NCI-H2196 (cell line): Measurements from ENCODE around the gene P2RX3.
"Not testable (repeated sequence)": the region's sequence is repeated elsewhere in the genome, so short reads cannot be mapped to it uniquely, and the experiment has no call there.

Experiments used
- DNase-seq: peaks from one replicate; lab custom pipeline; 2025; ENCODE audit not compliant: unreplicated experiment; lab: John Stamatoyannopoulos, UW

Gene P2RX3

DNA sequence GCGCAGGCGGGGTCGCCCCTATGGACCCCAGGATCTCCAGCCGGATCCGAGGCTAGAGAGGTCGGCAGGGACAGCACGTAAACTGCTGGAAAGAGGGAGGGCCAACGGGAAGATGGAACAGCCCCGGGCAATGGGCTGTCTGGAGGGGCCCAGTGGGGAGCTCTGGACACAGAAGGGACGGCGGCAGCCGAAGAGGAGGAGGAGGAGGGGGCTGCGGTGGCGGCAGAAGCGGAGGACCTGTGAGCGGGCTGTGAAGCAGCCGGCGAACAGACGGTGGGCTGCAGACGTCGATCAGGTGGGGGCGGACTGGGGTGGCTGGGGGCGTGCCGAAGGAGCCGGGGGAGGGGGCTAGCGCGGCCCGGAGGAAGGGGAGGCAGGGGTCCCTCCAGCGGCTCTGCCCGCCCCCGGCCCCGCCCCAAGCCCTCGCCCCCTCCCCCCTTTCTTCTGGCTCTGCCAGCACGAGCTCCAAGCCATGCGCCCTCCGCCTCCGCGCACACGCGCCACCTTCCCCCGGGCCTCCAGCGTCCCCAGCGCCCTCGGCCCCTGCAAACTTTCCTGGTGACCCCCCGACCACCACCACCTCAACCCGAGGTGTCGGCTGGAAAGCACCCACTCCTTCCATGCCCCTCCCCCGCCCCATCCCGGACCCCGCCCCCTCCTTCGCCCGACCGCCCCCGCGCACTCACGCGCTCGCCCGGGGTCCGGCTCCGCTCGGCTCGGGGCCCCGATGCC, 13.8 kb upstream of the P2RX3 start:
- DNase-seq, result no peak

DNA sequence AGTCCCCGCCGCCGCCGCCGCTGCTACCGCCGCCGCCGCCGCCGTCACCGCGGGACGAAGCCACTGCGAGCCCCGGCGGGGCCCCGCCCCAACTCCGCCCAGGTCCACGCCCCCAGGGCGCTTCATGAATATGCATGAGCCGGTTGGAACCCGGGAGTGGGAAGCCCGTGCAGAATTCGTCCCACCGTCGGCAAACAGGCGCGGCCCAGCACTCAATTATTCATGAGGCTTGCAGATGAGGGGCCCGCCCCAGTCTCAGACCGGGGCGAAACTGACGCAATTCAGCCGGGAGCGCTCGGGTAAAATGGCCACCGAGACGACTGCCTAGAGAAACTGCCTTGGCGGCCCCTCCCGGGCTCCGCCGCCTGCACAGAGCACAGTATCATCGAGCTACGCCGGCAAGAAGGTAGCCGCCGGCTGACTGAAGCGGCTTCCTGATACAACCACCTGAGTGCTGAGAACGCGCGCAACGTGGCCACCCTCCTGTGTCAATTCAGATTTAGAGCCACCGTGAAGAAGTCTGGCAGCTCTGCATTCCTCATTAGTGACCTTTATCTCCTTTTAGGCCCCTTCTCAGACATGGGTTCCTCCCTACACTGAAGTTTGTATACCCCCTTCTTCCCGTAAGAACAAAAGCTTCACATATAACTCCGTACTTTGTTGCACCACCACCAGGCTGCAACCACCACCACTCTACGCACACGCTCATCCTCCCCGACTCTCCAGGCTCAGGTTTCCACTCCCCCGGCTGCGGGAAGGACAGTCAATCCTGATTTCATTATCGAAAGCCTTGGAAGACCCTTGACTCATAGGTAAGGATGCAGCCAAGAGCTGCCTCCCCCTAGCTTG, 13.0 kb upstream of the P2RX3 start, which contains the start of gene TNKS1BP1:
Gene TNKS1BP1, minus strand, starts transcription at position 67 of the 849 bp plus-strand sequence. CDS start 3,067 bp downstream, outside the sequence.
- peak; percentile 95 for DNase-seq

DNA sequence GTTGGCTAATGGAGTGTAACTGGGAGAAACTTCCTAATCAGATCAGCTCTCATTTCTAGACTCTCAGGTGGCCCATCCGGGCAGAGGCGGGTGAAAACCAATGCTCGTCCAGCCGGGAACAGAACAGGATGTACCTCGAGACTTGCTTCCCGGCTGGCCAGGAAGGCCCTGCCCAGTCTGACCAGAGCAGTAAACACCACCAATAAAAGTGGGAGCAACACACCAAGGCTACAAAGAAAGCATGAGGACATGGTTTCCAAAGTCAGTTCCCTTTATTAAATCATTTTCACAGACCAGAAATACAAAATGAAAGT, 12.5 kb upstream of the P2RX3 start:
- peak; percentile 67 for DNase-seq

- DNase-seq, result no peak
Observed at GRCh38 chr11:57327721-57328120, 10.4 kb upstream of the P2RX3 start.

- no peak for DNase-seq
Observed at GRCh38 chr11:57330029-57330428, 8.1 kb upstream of the P2RX3 start.

GRCh38 chr11:57331720-57332119, 6.4 kb upstream of the P2RX3 start:
- no peak for DNase-seq

DNA sequence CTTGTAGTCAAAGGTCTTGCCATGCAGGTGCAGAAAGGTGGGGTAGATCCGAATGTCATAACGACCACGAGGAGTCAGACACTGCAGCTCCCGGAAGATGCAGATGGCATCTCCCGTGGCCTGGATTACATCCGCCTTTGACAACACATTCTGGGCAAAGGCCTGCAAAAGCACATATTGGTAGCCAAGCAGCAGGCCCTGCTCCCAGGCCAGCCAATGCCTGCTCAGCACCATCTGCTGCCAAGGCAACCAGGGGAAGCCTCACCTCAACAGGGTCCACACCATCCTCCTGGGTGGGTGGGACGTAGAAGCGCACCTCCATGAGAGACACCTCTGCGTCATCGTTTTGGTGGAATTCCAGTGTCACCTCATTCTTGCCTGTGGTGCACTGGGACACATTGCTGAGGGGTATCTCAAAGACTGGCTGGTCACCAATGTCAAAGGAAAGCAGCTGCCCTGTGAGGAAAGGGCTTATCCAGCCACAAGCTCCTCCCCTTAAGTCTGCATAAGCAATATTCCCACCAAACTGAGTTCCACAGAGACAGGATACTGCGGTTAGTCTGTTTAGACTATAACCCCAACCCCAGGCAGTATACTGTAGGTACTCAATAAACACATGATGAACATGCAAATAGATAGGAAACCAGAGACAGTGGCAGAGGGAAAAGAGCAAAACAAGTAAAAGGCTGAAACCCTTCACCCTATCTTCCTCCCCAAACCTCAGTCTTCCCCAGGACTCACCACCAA, 5.3 kb upstream of the P2RX3 start:
- no peak for DNase-seq

DNA sequence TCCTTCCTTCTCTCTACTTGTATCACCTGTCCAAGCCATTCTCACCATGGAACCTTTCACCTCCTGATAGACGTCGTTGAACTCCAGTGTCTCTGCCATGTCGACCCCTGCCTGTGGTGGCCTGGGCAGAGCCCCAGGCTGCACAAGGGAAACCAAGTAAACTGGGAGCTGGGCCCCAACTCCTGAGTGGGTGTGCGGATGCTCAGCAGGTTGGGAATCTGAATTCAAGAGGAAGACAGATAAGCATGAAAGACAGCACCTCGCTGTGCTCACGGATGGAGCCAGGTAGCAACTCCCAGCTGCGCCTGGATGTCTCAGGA, 3.2 kb upstream of the P2RX3 start:
- no peak for DNase-seq

DNA sequence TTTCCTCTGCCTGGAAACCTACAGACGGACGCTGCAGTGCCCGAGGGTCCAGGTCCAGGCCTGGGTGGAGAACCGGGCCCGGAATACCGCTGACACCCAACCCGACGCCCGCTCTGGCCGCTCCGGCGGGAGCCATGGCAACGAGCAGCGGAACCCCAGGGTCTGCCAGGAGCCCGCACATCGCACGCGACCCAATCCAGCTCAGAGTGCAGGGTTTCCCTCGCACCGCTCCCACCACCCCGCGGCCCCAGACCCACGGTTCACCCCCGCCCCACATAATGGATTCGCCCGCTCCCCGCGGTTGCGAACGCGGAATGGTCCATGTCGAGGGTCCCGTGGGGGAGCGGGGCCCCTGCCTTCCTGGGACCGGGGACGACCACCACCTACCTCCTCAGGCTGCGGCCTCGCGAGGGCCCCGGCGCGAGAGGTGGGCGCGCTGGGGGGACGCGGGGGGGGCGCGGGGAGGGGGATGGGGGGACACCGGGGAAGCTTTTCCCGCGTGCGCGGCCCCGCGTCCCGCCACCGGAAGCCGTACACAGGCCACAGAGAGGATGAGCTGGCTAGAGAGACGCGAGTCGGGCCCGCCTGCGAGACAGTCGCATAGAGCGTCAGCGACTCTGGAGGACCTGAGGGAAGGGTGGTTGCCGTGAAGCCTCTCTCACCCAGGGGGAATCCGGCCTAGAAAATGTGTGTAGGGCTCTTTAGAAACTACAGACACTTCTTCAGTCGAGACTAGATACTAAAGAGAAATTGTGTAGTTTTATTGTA, 2.6 kb upstream of the P2RX3 start, which contains the start of gene SSRP1:
Gene SSRP1, minus strand, starts transcription at position 550 of the 768 bp plus-strand sequence. CDS start 771 bp downstream, outside the sequence.
- DNase-seq, result peak; percentile 87

DNA sequence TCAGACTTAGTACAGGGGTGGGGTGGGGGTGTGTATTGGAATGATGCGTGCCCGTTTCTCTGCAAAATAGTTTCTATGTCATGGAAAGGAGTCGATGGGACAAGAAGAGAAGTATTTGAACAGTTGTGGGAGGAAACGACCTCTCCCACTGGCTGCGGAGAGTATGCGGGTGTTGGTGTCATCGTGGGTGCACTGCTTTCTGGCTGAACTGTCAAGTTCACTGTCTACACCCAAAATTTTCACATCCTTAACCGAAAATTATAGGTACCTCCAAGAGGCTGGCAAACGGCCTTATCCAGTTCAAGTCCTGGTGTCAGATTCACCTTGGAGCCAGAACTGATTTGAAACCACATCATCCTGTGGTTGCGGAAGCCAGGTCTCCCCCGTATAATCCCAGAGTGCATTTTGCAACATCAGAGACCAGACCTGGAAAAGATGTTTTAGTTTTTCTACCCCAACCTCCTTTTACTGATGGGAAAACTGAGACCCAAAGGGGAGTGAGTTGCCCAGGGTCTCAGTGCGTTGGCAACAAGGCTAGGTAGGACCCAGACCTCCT, 2.0 kb upstream of the P2RX3 start:
- DNase-seq, result no peak

DNA sequence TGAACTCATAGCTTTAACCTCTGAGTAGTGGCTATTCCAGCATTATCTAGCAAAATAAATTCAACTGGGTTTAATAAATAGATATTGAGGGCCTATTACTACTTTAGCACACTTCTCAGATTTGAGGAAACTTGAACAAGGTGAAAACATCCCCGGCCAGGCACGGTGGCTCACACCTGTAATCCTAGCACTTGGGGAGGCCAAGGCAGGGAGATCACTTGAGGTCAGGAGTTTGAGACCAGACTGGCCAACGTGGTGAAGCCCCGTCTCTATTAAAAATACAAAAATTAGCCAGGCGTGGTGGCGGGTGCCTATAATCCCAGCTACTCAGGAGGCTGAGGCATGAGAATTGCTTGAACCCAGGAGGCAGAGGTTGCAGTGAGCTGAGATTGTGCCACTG, 1.3 kb upstream of the P2RX3 start:
- DNase-seq, result not testable (repeated sequence)

- no peak for DNase-seq
Observed at GRCh38 chr11:57339328-57339727, 1.2 kb downstream of the P2RX3 start.

DNA sequence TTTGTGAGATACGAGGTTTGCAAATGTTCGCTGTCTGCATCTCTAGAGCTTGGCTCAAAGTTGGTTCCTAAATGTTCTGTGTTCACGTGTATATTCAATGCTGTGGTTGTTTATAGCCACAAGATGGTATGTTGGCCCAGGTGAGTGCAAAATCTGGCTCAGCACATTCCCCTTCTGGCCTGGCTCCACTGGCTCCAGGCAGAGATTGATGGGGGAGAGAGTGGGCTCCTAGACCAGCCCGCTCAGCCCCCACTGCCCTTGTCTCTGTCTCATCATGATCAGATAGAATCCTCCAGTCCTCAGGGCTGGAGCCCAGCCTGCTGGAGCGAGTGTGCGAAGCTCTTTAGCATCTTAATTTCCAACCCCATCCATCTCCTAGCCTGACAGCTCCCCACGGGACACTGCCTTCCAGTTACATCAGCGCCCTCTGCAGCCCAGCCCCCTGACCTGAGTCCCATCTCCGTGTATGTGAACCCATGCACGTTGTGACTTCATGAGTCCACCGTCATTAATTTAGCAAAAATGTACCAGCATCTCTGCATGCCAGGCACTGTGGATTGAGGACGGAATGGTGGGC, 2.0 kb downstream of the P2RX3 start:
- no peak for DNase-seq

- no peak for DNase-seq
Observed at GRCh38 chr11:57341250-57341808, 3.2 kb downstream of the P2RX3 start.

- DNase-seq, result no peak
Observed at GRCh38 chr11:57342702-57343101, 4.5 kb downstream of the P2RX3 start.

GRCh38 chr11:57343825-57344224, 5.7 kb downstream of the P2RX3 start:
- no peak for DNase-seq

- no peak for DNase-seq
Observed at GRCh38 chr11:57344826-57345225, 6.7 kb downstream of the P2RX3 start.

DNA sequence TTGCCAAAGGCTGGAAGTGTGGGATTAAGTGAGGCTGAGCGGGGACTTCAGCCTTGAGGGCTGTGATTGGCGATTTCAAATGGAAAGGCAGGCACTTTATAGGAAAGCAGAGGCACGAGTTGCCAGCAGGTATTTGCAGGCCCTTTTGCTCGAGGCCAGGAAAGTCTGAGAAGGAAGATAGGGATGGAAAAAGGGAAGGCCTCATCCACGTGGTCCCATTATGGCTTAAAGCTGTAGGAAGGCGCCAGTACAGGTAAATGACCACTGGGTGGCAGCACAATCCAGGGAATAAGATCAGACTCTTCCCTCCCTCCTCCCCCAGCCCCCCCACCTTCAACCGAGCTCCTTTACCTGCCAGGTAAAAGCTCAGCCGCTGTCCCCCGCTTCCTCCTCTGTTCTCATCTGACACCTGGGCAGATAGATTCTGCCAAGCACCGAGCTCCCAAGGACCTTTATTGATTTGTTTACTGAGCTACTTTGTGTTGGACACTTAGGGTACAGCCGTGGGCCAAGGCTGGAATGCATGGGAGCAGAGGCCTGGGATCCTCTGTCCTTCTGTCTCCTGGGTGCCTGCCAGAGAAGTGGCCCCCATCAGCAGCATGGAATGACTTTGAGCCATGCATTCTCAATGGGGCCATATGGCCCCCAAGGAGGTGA, 7.5 kb downstream of the P2RX3 start:
- DNase-seq, result peak; percentile 78

DNA sequence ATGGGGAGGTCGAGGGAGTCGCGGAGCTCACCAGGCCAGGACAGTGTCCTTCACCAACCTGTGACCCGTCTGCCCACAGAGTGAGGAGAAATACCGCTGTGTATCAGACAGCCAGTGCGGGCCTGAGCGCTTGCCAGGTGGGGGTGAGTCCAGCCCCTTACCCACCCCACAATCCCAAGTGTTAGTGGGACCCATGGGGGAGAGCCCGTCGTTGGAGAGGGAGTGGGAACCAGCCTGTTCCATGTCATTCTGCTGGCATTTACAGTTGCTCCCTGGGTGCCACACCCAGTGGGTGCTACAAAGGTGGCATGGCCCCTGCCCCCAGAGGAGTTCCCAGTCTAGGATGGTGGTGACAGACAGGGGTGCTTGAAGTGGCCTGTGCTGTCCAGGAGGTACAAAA, 9.2 kb downstream of the P2RX3 start:
- no peak for DNase-seq
